Uterus (tissue), 4 donors: ENCODE data around the gene ABHD6. TPM values are rescaled to one million over a fixed set of nuclear protein-coding genes. Genes with fewer than 3 reads are reported as not detected.

Experiments
- DNase-seq, 2 donors: peaks; one replicate each; pipeline ENCODE4 v3.0.0-alpha.2; 2019 to 2020
- H3K27ac ChIP-seq, 2 donors: fragments of 200-600 bp; sonication (generic); 1 replicate in 1 of 2; 2 replicates in 1 of 2; pipeline ENCODE4 v1.5.1; 2016 to 2018
- H3K27me3 ChIP-seq, 2 donors: fragments of 200-600 bp; sonication (generic); one replicate each; pipeline ENCODE4 v1.5.1; 2018 to 2019; ENCODE audit warnings: control low read depth in 1 of 2
- H3K36me3 ChIP-seq, 2 donors: fragments of 200-600 bp; sonication (generic); one replicate each; pipeline ENCODE4 v1.5.1; 2019; ENCODE audit warnings: control low read depth in 1 of 2
- H3K4me1 ChIP-seq, 2 donors: fragments of 200-600 bp; sonication (generic); one replicate each; pipeline ENCODE4 v1.5.1; 2018 to 2019; ENCODE audit warnings: control low read depth in 1 of 2
- H3K4me3 ChIP-seq, 2 donors: fragments of 200-600 bp; sonication (generic); 1 replicate in 1 of 2; 2 replicates in 1 of 2; pipeline ENCODE4 v1.5.1; 2018 to 2019; ENCODE audit warnings: mild to moderate bottlenecking in 1 of 2
- H3K9me3 ChIP-seq, 2 donors: fragments of 200-600 bp; sonication (generic); one replicate each; pipeline ENCODE4 v1.5.1; 2019; ENCODE audit warnings: control low read depth in 1 of 2
- POLR2A ChIP-seq, 2 donors: fragments of 450-650 bp; IDR thresholded peaks; one replicate each; pipeline ENCODE4 v1.6.1; 2016; ENCODE audit warnings: antibody characterized with exemption in 2 of 2, mild to moderate bottlenecking in 1 of 2, moderate library complexity in 1 of 2
- intact Hi-C: fragments of 100-400 bp; cut with DNase I; formaldehyde crosslinking; loops from one replicate; pipeline ENCODE4 v1.15.1; 2023; ENCODE audit warnings: low total_unique reads
- small RNA-seq: library from RNA; depleted of rRNA; stranded (forward); fragments of <200 nt; gene quantifications from one replicate; pipeline ENCODE3, GENCODE V24; 2016
- total RNA-seq, 4 donors: library from RNA; depleted of rRNA in 3 of 4; stranded (reverse); fragments of >200 nt in 3 of 4; gene quantifications; one replicate each; pipeline versions ENCODE4 v1.1.0 to v1.2.4, GENCODE V29; 2014 to 2023
- TF ChIP-seq, protein P1 (sequence below), 4 experiments: fragments of 200-600 bp in 2 of 4; fragments of 450-650 bp in 2 of 4; sonication (generic) in 2 of 4; IDR thresholded peaks; one replicate each; pipeline ENCODE4 v1.5.1; 2016 to 2019; ENCODE audit warnings: antibody characterized with exemption in 4 of 4, mild to moderate bottlenecking in 2 of 4, moderate library complexity in 1 of 4
- donor health status: DM: yes; HTN: yes; CAD: no.

The ABHD6 gene
- total RNA-seq, 4 donors from 2014 or later = 6.7 to 20.6 (median 15.8) TPM

DNA sequence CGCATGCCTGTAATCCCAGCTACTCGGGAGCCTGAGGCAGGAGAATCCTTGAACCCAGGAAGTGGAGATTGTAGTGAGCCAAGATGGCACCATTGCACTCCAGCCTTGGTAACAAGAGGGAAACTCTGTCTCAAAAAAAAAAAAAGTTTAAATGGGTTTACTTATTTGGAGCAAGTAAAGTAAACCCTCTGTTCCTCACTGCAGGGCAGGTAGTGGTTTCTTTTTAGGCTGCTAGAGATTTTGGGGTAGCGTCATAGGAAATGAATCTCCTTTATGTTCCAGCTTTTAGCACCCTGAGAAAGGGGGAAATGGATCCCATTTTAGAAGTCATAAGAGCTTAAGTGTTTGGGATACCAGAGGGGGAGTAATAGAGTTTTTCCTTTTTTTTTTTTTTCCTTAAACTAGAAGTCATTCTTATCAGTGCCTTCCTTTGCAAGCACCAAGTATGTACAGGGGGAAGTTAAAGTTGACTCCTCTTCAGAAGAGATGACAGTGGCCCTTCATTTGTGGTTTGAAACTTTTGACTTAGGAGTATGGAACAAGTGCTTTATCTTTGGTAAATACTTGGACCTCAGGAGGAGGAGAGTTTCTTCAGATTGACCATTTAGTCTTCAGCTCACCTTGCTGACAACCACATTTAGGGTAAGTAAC lies 103.1 kb downstream of the ABHD6 start:
- Histone ChIP-seq H3K4me3 (no peak overlapping the region), H3K4me1 (peaks cover 0 to 8% of the 10 kb centered on the region in 2 donors), H3K27me3 (no peaks in the 10 kb centered on the region), H3K36me3 (no peaks in the 10 kb centered on the region), H3K9me3 (no peaks in the 10 kb centered on the region), H3K27ac (no peak overlapping the region)
- TF ChIP-seq, protein P1, sequence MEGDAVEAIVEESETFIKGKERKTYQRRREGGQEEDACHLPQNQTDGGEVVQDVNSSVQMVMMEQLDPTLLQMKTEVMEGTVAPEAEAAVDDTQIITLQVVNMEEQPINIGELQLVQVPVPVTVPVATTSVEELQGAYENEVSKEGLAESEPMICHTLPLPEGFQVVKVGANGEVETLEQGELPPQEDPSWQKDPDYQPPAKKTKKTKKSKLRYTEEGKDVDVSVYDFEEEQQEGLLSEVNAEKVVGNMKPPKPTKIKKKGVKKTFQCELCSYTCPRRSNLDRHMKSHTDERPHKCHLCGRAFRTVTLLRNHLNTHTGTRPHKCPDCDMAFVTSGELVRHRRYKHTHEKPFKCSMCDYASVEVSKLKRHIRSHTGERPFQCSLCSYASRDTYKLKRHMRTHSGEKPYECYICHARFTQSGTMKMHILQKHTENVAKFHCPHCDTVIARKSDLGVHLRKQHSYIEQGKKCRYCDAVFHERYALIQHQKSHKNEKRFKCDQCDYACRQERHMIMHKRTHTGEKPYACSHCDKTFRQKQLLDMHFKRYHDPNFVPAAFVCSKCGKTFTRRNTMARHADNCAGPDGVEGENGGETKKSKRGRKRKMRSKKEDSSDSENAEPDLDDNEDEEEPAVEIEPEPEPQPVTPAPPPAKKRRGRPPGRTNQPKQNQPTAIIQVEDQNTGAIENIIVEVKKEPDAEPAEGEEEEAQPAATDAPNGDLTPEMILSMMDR (IDR thresholded peaks at IDR 0.05) = no peak
- TF ChIP-seq POLR2A (IDR thresholded peaks at IDR 0.05) = no peak
- intact Hi-C loops = no loop called here
- no peak for DNase-seq

DNA sequence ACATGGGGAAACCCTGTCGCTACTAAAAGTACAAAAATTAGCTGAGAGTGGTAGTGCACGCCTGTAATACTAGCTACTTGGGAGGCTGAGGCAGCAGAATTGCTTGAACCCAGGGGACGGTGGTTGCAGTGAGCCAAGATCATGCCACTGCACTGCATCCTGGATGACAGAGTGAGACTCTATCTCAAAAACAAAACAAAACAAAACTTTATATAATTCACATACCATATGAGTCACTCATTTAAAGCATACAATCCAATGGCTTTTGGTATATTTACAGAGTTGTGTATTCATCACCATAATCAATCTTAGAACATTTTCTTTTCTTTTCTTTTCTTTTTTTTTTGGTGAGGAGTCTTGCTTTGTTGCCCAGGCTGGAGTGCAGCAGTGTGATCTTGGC lies 103.8 kb downstream of the ABHD6 start:
- Histone ChIP-seq H3K9me3 (no peaks in the 10 kb centered on the region), H3K27ac (no peak overlapping the region), H3K4me1 (peaks cover 0 to 8% of the 10 kb centered on the region in 2 donors), H3K4me3 (no peak overlapping the region), H3K27me3 (no peaks in the 10 kb centered on the region), H3K36me3 (no peaks in the 10 kb centered on the region)
- DNase-seq = no peak
- intact Hi-C loops = no loop called here
- TF ChIP-seq POLR2A (IDR thresholded peaks at IDR 0.05) = no peak
- TF ChIP-seq, protein P1 (IDR thresholded peaks at IDR 0.05) = no peak

DNA sequence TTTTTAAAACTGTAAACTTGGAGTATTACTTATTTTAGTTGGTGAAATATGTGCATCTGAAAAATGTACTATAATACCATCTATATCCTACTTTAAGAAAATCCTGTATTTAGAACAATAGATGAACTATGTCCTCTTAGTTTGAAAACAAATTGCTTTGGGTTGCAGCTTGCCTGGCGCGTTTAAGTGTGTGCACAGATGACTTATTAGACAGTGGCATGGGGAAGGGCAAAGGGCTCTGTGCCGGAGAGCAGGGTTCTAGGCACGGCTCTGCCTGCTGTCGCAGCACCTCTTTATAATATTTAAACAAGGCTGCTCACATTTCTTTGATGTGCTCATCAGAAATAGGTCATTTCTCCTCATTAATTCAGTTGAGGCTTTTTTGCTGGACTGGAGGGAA lies 105.1 kb downstream of the ABHD6 start:
- H3K36me3 ChIP-seq = no peaks in the 10 kb centered on the region
- no peak overlapping the region for H3K27ac ChIP-seq
- intact Hi-C loops = no loop called here
- no peaks in the 10 kb centered on the region for H3K9me3 ChIP-seq
- no peak overlapping the region for H3K4me3 ChIP-seq
- peaks cover 0 to 8% of the 10 kb centered on the region in 2 donors for H3K4me1 ChIP-seq
- TF ChIP-seq POLR2A (IDR thresholded peaks at IDR 0.05) = no peak
- TF ChIP-seq, protein P1 (IDR thresholded peaks at IDR 0.05) = no peak
- no peak for DNase-seq
- no peaks in the 10 kb centered on the region for H3K27me3 ChIP-seq

Small RNA genes lying within 50 kb of the gene (small RNA-seq; reads per million reads assigned to genes)
- gene AC098479.1 = not detected

Other genes with a start within 250 kb of the ABHD6 start
- gene FLNB, start 229.4 kb upstream of the ABHD6 start, total RNA-seq = 100 to 1,000 TPM in 3 of 4 donors, 10 to 100 TPM in 1; 52.4 to 283 (median 148) TPM
- 1 to 10 TPM in 3 of 4 donors, under 1 TPM in 1; 0.77 to 3.2 (median 2.4) TPM for gene DNASE1L3, start 26.8 kb upstream of the ABHD6 start, total RNA-seq
- 10 to 100 TPM in 2 of 4 donors, 1 to 10 TPM in 2; 1.5 to 26.7 (median 9.7) TPM for gene RPP14, start 68.5 kb downstream of the ABHD6 start, total RNA-seq
- gene HTD2, start 68.7 kb downstream of the ABHD6 start, total RNA-seq = 10 to 100 TPM in 2 of 4 donors, 1 to 10 TPM in 2; 1.2 to 39.6 (median 7.8) TPM
- 10 to 100 TPM; 15.1 to 50.5 (median 41.1) TPM for gene PXK, start 95.1 kb downstream of the ABHD6 start, total RNA-seq
- gene PDHB, start 196.0 kb downstream of the ABHD6 start, total RNA-seq = 100 to 1,000 TPM in 1 of 4 donors, 10 to 100 TPM in 3; 40.9 to 100 (median 49.7) TPM